Smooth muscle cell of the brain vasculature (primary cell): ENCODE data around the gene PLCB4.

Experiments used
- DNase-seq: peaks from one replicate; pipeline ENCODE4 v3.0.0-alpha.2; 2012; ENCODE audit warnings: low read depth, low spot score

The PLCB4 gene

GRCh38 chr20:9262653-9263194 lies 193.8 kb downstream of the PLCB4 start:
- DNase-seq: no peak

DNA sequence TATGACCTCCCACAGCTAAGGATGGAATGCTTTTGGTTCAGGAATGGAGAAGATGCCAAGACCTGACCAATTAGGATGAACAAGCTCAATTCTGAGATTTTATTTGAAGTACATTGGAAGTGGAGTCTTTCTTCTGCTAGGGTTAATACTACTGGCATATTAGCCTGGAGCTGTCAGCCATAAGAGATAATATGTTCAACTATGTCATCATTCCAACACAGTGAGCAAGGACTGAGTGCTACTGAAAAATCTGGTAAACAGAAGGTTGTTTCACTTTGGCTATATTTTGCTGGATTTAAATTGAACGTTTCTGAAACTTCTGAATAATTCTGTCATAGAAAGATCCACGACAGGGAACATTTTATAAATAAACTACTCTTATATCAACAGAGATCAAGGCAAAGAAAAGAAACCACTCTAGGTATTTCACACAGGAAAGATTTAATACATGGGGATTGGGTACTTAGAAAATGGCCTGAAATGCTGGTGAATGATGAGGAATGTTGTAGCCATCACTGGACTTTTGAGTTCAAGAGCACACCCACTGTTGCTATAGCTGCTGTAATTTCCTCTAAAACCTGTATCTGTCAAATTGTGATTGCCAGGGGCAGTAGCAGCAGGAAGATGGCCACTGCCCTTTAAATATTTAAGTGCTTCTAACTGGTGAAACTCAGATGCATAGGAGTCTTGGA lies 200.5 kb downstream of the PLCB4 start:
- DNase-seq: no peak

- DNase-seq: peak; percentile 10
Measured at GRCh38 chr20:9270831-9271230, 201.9 kb downstream of the PLCB4 start.

- no peak for DNase-seq
Measured at GRCh38 chr20:9276966-9277468, 208.1 kb downstream of the PLCB4 start.

- DNase-seq: no peak
Measured at GRCh38 chr20:9279918-9280401, 211.1 kb downstream of the PLCB4 start.

DNA sequence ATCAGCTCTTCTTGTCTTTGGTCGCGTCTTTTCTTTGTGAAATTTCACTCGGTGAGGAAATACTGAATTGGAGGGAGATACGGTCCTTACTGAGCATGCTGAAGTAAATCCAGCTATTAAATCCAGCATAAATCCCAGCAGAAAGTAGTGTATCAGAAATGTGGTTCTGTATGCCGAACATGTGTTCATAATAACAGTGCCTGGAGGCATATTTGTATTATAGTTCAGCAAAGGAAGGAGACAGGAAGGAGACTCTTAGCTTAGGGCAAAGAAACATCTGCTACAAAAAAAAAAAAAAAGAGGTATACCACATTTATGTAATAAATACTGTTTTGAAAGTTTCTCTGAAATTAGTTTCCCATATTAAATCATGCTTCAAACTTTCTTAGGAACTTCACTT lies 211.8 kb downstream of the PLCB4 start:
- DNase-seq: no peak

GRCh38 chr20:9281803-9282202 lies 212.9 kb downstream of the PLCB4 start:
- DNase-seq: no peak

- DNase-seq: no peak
Measured at GRCh38 chr20:9285617-9286016, 216.7 kb downstream of the PLCB4 start.

DNA sequence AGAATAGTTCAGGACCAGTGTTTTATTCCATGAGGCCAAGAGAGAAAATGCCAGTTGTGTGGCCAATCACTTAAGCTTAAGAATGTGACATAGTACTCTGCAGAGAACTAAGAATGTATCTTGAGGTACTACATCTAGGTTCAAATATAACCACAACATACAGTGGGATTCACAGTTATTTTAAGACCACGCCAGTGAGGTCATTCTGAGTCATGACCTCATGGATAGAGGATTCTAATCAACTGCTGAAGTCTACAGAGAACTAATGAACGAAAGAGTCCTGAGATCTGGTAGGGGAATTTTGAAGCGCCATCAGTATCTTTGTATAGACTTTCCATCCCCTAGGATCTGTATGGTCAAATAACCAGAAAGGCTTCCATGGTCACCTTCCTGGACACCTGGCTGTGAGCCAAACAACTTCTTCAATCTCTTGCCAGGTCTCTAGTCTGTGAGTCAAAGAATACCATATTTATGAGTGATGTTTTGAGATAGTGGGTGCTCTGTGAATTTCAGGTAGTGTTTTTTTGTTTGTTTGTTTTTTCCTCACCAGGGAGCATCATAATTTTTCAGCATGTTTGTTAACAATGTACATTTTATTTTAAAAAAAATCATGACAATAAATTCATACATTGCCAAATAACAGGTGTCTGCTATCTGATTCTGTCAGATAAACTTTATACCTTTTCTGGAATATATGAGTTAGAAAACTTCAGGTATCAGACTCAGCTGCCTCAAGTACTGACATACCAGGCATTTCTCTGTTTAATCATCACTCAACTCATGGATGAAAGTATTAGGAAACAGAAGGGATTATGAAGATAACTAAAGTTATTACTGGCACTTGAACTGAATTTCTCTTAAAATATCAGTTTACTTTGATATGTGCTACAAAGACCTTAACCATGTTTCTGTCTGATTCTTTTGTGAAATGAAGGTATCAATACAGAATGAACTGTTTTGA lies 217.9 kb downstream of the PLCB4 start:
- DNase-seq: no peak

- DNase-seq: no peak
Measured at GRCh38 chr20:9287826-9288225, 218.9 kb downstream of the PLCB4 start.

- no peak for DNase-seq
Measured at GRCh38 chr20:9290331-9290730, 221.4 kb downstream of the PLCB4 start.

DNA sequence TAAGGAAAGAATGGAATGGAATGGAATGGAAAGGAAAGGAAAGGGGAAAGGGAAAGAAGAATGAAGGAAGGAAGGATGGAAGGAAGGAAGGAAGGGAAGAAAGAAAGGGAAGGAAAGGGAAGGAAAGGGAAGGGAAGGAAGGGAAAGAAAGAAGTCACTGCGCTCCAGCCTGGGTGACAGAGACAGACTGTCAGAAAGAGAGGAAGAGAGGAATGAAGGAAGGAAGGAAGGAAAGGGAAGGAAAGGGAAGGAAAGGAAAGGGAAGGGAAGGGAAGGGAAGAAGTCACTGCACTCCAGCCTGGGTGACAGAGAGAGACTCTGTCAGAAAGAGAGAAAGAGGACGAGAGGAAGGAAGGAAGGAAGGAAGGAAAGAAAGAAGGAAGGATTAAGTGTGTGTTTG lies 224.3 kb downstream of the PLCB4 start:
- no peak for DNase-seq

- DNase-seq: no peak
Measured at GRCh38 chr20:9294041-9294440, 225.2 kb downstream of the PLCB4 start.

DNA sequence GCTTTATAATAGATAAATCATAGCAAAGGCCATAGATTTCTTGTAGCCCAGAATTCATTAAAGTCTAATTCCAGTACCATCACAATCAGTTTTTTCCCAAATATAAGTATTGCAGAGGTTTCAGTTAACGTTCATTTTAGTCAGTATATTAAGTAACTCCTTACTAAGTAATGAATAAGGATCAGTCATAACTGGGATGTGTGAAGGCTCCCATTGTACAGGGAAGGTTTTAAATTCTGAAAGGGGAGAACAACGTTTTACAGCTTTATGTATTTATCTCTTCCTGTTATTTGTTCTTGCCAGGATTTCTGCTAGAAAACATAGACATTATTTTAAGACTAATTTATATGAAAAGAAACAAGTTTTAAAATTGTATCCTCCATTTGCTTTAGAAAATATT lies 230.0 kb downstream of the PLCB4 start:
- DNase-seq: no peak

DNA sequence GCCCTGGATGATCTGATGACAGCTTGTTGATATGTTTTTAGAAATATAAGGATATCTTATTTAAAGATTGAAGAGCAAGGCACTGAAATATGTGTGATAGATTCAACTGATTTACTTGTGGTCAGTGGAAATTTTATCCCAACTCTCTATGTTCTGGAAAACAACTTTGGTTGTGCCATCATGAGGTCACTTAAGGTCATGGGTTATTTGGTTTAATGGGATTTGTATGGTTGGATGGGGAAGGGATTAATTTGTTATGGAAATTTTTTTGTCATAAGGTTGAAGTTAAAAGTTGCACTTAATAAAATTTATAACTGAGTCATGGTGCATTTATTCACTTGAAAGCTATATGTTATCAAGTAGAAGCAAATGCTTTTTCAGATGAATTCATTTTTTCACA lies 231.2 kb downstream of the PLCB4 start:
- DNase-seq: no peak

DNA sequence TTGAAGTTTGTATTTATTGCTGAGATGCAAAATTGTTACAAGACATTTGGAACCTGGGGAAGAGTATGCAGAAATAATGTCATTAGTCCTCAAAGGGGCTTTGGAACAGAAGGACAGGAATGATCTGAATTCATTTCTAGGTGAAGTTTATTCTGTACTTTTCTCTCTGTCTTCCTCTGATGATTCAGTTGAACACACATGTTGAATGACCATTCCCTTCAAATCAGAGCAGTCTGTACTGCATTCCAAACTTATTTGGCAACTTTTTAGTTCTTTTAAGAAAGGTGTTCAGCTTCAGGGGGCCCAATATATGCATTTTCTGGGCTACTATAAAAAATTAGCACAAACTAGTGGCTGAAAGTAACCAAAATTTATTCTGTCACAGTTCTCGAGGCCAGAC lies 231.6 kb downstream of the PLCB4 start:
- no peak for DNase-seq

DNA sequence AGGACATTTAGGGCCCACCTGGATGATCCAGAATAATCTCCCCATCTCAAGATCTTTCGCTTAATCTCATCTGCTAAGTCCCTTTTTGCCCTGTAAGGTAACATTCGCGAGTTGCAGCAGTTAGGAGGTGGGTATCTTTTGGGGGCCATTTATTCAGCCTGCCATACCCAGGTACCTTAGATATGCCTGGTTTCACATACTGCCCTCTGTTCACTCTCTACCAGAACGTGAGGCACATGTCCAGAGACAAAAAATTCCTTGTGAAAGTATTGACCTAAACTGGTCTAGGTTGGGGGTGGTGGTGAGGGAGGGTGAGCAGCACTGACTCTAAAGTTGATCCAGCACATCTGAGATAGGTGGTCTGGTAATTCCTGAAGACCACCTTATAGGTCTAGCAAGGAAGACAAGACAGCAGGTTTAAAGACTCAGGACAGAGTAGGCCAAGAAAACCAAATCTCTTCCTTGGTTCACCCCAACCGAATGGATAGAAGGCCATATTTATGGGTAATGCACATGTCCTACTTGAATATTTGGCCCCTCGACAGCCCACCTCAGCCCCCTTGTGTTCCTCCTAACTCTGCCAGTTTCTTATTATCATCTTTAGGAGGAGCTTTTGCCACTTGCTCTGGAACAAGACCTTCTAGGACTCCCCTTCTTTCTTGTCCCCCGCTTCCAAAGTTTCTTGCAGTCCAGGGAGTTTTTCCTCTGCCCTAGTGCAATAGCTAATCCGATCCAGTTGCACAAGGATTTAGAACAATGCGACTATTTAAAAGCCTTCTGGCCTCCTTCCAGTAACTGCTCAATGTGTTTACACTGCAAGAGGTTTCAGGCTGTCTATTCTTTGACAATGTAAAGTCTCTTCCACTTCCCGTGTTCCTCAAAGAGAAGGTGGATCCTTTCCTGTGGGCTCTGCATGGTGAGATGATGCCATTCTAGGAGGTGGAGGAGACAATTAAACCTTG lies 232.5 kb downstream of the PLCB4 start:
- no peak for DNase-seq

- no peak for DNase-seq
Measured at GRCh38 chr20:9302091-9302462, 233.2 kb downstream of the PLCB4 start.

DNA sequence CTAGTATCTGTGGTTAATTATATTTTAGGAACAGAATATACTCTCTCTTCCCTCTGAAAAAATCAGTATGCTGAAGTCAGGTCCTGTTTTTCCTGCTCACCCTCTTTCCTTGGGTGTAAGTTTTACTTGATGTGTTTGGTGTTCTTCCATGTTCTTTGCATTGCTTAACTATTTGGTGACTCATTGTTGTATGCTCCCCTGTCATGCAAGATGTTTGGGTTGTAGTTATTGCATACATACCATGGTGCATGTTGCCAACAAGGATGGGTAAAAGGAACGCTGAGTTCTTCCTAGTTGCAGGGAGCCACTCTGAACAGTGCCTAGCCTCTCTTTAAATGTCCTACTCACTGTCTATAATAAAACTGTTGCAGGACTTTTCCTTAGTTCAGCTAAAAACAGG lies 237.6 kb downstream of the PLCB4 start:
- DNase-seq: no peak

DNA sequence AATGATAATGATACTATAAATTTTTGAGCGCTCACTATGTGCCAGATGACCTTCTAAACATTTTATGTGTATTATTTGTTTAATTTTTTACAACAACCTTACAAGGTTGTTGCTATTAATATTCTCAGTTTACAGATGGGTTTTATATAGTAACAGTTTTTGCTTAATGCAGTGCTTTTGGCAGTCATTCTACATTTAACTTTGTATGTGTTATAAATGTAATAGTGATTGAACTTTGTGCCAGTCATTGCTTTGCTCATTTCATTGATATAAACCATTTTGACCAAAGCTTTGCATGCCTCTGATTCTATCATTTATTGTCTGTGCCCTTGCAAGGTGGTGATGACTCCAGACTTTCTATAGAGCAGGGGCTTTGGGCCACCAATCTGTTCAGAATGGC lies 239.2 kb downstream of the PLCB4 start:
- no peak for DNase-seq

- no peak for DNase-seq
Measured at GRCh38 chr20:9311132-9311531, 242.2 kb downstream of the PLCB4 start.
